Right lobe of liver (tissue), 6 donors: ENCODE data around the gene NDUFV2. TPM values are rescaled to one million over a fixed set of nuclear protein-coding genes. Genes with fewer than 3 reads are reported as not detected.

Experiments used
- ATAC-seq, 4 donors: fragments of 200-7000 bp; cut with Tn5 transposase; one replicate each; pipeline ENCODE4 v1.9.1; 2020; ENCODE audit warnings: mild to moderate bottlenecking in 4 of 4, moderate library complexity in 4 of 4
- DNase-seq, 3 donors: peaks; one replicate each; pipeline ENCODE4 v3.0.0-alpha.2; 2020
- H3K27ac ChIP-seq, 3 donors: fragments of 200-600 bp; one replicate each; pipeline ENCODE4 v1.8.0; 2022
- H3K27me3 ChIP-seq, 2 donors: fragments of 200-600 bp; one replicate each; pipeline ENCODE4 v1.8.0; 2022
- H3K36me3 ChIP-seq, 4 donors: fragments of 200-600 bp; sonication (generic) in 1 of 4; one replicate each; pipeline versions ENCODE4 v1.5.1 to v1.8.0; 2017 to 2022; ENCODE audit warnings: control low read depth in 1 of 4
- H3K4me1 ChIP-seq, 4 donors: fragments of 200-600 bp; sonication (generic) in 1 of 4; one replicate each; pipeline versions ENCODE4 v1.5.1 to v1.8.0; 2017 to 2022; ENCODE audit warnings: control low read depth in 1 of 4
- H3K4me3 ChIP-seq, 3 donors: fragments of 200-600 bp; one replicate each; pipeline ENCODE4 v1.8.0; 2022
- H3K9me3 ChIP-seq, 4 donors: fragments of 200-600 bp; sonication (generic) in 1 of 4; one replicate each; pipeline versions ENCODE4 v1.5.1 to v1.8.0; 2017 to 2022; ENCODE audit warnings: control low read depth in 1 of 4
- POLR2A ChIP-seq: fragments of 450-650 bp; IDR thresholded peaks from one replicate; pipeline ENCODE4 v1.6.1; 2017; ENCODE audit warnings: antibody characterized with exemption, mild to moderate bottlenecking
- WGBS: methylation state at CpG from one replicate; pipeline ENCODE4 v1.1.6; 2018; ENCODE audit warnings: low coverage, low lambda C conversion rate; ENCODE audit not compliant: insufficient coverage; ENCODE audit errors: missing lambda C conversion rate; 5-methylcytosine and 5-hydroxymethylcytosine counted together
- intact Hi-C, 2 donors: fragments of 100-400 bp; cut with DNase I; formaldehyde crosslinking; loops; one replicate each; pipeline versions ENCODE4 v1.11.2 to v1.14.1; 2022
- long read RNA-seq: library from polyadenylated mRNA; unstranded; transcript quantifications from one replicate; pipeline ENCODE4 v2.0.0, GENCODE V29; 2019
- total RNA-seq, 6 experiments: library from RNA; depleted of rRNA in 2 of 6; stranded (reverse); fragments of >200 nt in 2 of 6; fragmentation: NEBNext Ultra II Directional in 3 of 6; extraction: Animal tissue kit (Norgen Biotek cat#: 25700) in 3 of 6; gene quantifications; one replicate each; pipeline versions ENCODE4 v1.1.0 to v1.2.4, GENCODE V29; 2016 to 2023
- TF ChIP-seq, protein P1 (sequence below), 4 donors: fragments of 200-600 bp in 3 of 4; fragments of 450-650 bp in 1 of 4; IDR thresholded peaks; one replicate each; pipeline versions ENCODE4 v1.5.1 to v1.8.0; 2016 to 2022; ENCODE audit warnings: antibody characterized with exemption in 4 of 4, mild to moderate bottlenecking in 2 of 4
- donor health status: DM: no; HTN: yes; CAD: no.
- donor health status: DM: no; HTN: no; CAD: no.
- donor health status: DM: no; HTN: no; CAD: no.
- donor health status: DM: no; HTN: yes; CAD: no.
- donor health status: DM: no; HTN: yes; CAD: no.

Gene NDUFV2
- 100 to 1,000 TPM; 164 to 236 (median 183) TPM for total RNA-seq
- long read RNA-seq, transcript NDUFV2-201 (8 exons, 930 nt) = major isoform, 71 of 78 reads
- long read RNA-seq, partial matches to known transcripts = 4 of 78 reads
- long read RNA-seq, other reads (novel, unspliced or antisense) = 3 of 78 reads

GRCh38 chr18:9102508-9103375 lies at the start of gene NDUFV2:
Gene NDUFV2 (plus strand): TSS chr18:9102699. CDS start chr18:9102744, 45 bp downstream.
- Histone ChIP-seq H3K36me3 (no peaks in the 10 kb centered on the region), H3K4me3 (peak within 1 kb of the TSS; percentile 61 to 78 (median 76)), H3K9me3 (no peaks in the 10 kb centered on the region), H3K27ac (peak within 1 kb of the TSS; percentile 95 to 97 (median 95)), H3K27me3 (no peaks in the 10 kb centered on the region), H3K4me1 (peaks cover 0 to 45% (median 8%) of the 10 kb centered on the region in 4 donors)
- TF ChIP-seq POLR2A = peak; percentile 94
- TF ChIP-seq, protein P1, sequence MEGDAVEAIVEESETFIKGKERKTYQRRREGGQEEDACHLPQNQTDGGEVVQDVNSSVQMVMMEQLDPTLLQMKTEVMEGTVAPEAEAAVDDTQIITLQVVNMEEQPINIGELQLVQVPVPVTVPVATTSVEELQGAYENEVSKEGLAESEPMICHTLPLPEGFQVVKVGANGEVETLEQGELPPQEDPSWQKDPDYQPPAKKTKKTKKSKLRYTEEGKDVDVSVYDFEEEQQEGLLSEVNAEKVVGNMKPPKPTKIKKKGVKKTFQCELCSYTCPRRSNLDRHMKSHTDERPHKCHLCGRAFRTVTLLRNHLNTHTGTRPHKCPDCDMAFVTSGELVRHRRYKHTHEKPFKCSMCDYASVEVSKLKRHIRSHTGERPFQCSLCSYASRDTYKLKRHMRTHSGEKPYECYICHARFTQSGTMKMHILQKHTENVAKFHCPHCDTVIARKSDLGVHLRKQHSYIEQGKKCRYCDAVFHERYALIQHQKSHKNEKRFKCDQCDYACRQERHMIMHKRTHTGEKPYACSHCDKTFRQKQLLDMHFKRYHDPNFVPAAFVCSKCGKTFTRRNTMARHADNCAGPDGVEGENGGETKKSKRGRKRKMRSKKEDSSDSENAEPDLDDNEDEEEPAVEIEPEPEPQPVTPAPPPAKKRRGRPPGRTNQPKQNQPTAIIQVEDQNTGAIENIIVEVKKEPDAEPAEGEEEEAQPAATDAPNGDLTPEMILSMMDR (IDR thresholded peaks at IDR 0.05) = no peak
- intact Hi-C loops = no loop called here
- DNase-seq (peak; percentile 98 to 99 (median 99)), ATAC-seq (peak; percentile 89 to 99 (median 96))
- WGBS = 2% methylated on average over 21 of the region's 64 CpGs

DNA sequence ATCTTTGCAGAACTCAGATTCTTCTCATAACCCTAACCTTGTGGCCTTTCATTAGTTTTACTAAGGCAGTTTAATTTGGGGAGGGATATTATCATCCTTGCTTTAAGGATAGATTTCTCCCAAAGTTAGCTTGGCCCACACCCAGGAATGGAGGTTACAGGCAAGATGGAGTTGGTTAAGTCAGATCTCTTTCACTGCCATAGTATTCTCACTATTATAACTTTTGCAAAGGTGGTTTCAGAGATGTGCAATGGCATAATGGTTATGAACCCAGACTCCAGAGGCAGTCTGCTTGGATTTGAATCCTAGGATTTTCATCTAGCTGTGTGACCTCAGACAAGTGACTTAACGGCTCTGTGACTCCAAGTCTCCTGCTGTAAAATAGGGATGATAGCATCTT lies 48.7 kb upstream of the NDUFV2 start:
- H3K4me1 ChIP-seq = peaks cover 0 to 8% (median 4%) of the 10 kb centered on the region in 4 donors
- no peak for TF ChIP-seq POLR2A
- TF ChIP-seq, protein P1 (IDR thresholded peaks at IDR 0.05) = no peak
- WGBS = 75% methylated on average over 1 of the region's 1 CpG

DNA sequence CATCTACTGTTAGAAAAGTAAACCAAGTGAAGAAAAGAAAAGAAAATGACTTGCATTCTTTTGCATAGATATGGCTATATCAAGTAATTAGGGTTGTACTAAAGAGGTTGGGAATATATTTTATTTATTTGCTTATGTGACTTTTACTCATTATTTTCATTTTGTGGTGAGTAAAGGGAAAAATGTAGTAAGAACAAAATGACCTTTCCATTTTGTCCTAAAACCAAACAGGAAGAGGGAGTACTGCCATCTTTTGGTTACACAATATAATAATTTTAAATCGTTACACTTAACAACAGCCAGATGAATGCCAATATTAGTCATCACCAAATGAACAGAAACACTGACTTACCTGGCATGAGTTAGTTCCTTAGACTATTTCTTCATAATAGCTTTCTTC lies 47.3 kb upstream of the NDUFV2 start:
- H3K4me1 ChIP-seq = peaks cover 0 to 8% (median 4%) of the 10 kb centered on the region in 4 donors
- no peaks in the 10 kb centered on the region for H3K9me3 ChIP-seq
- H3K27me3 ChIP-seq = no peaks in the 10 kb centered on the region
- DNase-seq (no peak), ATAC-seq (peak; percentile 57 to 90 (median 80))
- H3K27ac ChIP-seq = no peak overlapping the region
- intact Hi-C loops = loop anchor here in 1 of 2 donors (10.0 kb wide), 1 partner anchor 60 kb away; no protein-coding TSS in a partner anchor
- H3K36me3 ChIP-seq = no peaks in the 10 kb centered on the region
- WGBS = 0% methylated on average over 1 of the region's 1 CpG
- TF ChIP-seq, protein P1 (IDR thresholded peaks at IDR 0.05) = peak in 3 of 4 donors; percentile 27 to 38 (median 31)
- no peak for TF ChIP-seq POLR2A
- H3K4me3 ChIP-seq = no peak overlapping the region

More for the DNA sequence above, 48.7 kb upstream of the NDUFV2 start:
- ATAC-seq = no peak
- H3K27ac ChIP-seq = no peak overlapping the region
- H3K27me3 ChIP-seq = no peaks in the 10 kb centered on the region
- intact Hi-C loops = loop anchor here in 1 of 2 donors (10.0 kb wide), 1 partner anchor 59 kb away; no protein-coding TSS in a partner anchor
- no peaks in the 10 kb centered on the region for H3K9me3 ChIP-seq
- DNase-seq = no peak
- H3K36me3 ChIP-seq = no peaks in the 10 kb centered on the region
- no peak overlapping the region for H3K4me3 ChIP-seq

DNA sequence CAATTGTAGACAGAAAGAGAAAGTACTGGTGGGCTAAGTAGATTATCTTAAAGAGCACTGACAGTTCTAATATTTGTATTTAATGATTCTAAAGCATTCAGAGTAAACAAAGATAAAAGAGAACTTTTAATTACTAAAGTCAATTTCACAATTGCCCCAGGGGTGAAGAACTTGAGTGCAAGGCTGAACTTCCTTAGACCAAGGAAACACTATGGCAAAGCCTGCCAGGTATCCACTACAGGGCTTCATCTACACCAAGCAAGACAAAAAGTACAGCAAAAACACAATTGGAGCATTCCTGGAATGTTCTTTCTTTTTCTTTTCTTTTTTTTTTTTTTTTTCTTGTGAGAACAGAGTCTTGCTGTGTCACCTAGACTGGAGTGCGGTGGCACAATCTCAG lies 46.9 kb upstream of the NDUFV2 start:
- Histone ChIP-seq H3K9me3 (no peaks in the 10 kb centered on the region), H3K36me3 (no peaks in the 10 kb centered on the region), H3K27me3 (no peaks in the 10 kb centered on the region), H3K4me1 (peaks cover 0 to 8% (median 4%) of the 10 kb centered on the region in 4 donors), H3K4me3 (no peak overlapping the region), H3K27ac (no peak overlapping the region)
- intact Hi-C loops = loop anchor here in 1 of 2 donors (10.0 kb wide), 1 partner anchor 61 kb away; no protein-coding TSS in a partner anchor
- no peak for TF ChIP-seq POLR2A
- TF ChIP-seq, protein P1 (IDR thresholded peaks at IDR 0.05) = no peak
- ATAC-seq = peak in 3 of 4 donors; percentile 21 to 43 (median 37)
- WGBS = 100% methylated on average over 1 of the region's 1 CpG
- no peak for DNase-seq
